ENCODE results near the gene SLC12A8.

- TF ChIP-seq EZH2 (IDR thresholded peaks at IDR 0.05) (no peak), CTCF (IDR thresholded peaks at IDR 0.05) (no peak), EZH2phosphoT487 (IDR thresholded peaks at IDR 0.05) (no peak)
Measured at GRCh38 chr3:125068265-125068664, 144.3 kb downstream of the SLC12A8 start.
